ENCODE data around the gene CCL19.
A peak's percentile ranks its signal among the peaks of the same experiment; 100 is the strongest.

CCL19 gene

DNA sequence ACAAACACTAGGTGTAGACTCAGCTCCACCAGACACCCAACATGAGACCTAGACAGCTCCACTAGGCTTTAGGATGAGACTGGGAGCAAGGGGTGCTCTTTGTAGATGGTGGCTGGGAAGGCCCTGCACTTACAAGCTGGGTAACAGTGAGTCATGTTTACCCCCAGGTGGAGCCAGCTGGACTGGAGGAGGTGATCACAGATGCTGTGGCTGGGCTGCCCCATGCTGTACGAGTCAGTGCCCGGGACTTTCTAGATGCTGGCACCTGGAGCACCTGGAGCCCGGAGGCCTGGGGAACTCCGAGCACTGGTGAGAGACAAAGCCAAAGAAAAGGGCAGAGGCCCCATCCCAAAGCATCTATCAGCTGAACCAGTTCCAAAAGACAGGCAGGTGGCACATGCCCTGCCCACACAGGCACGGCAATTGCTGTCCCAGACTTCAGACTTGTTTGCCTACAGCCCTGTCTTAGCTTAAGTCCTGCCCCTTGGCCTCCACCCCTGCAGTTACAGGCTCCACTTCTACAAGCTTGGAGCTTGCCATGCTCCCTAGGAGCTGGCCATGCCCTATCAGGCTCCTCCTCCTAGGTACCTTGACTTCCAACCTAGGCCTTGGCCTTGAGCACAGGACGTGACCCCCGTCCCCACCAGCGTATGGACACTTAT is 31.4 kb downstream of the CCL19 start:
- DNase-seq: no peak

- no peak for DNase-seq
Measured at GRCh38 chr9:34658461-34658860, 32.6 kb downstream of the CCL19 start.

DNA sequence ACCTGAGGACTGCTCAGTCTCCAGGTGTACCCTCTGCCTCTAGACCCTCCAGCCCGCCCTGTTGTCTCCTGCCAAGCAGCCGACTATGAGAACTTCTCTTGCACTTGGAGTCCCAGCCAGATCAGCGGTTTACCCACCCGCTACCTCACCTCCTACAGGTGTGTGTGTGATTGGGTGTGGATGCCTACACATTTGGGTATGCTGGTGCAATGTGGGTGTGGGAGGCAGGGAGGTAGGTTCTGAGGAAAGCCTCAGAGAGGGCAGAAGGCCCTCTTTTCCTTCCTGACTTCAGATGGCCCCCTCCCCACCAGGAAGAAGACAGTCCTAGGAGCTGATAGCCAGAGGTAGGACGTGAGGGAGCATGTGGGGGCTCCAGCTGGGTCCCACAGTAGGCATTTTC is 34.1 kb downstream of the CCL19 start:
- DNase-seq: no peak

- DNase-seq: no peak
Measured at GRCh38 chr9:34655394-34655793, 35.7 kb downstream of the CCL19 start.

DNA sequence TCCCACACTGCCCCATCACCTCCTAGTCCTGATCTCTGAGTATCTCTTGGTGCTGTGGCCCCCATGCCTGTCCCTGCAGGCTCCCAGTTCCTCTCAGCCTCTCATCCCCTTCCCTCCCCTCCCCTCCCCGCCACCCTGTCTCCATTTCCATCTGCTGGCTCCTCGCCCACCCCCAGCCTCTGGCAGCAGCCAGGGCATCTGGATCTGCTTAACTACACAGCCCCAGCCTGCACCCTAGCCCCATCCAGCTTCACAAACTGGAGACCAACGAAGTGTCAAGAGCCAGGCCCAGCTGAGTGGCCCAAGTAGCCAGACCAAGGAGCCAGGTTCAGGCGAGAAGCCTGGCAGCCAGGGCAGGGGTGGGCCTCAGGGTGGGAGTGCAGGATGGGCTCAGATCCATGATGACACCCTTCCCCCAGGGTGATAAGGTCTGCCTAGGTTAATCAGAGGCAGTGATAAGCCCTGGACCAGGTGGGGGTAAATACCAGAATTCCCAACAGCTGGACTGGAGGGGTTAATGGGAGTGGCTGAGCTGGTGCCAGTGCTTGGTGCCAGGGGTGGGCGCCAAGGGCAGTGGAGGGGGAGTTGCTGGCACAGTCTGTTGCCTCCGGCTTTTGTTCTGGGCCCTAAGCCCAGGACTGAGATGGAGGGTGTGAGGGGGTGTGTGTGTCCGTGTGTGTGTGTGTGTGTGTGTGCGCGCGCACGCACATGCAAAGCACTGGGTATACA is 36.6 kb downstream of the CCL19 start:
- no peak for DNase-seq

DNA sequence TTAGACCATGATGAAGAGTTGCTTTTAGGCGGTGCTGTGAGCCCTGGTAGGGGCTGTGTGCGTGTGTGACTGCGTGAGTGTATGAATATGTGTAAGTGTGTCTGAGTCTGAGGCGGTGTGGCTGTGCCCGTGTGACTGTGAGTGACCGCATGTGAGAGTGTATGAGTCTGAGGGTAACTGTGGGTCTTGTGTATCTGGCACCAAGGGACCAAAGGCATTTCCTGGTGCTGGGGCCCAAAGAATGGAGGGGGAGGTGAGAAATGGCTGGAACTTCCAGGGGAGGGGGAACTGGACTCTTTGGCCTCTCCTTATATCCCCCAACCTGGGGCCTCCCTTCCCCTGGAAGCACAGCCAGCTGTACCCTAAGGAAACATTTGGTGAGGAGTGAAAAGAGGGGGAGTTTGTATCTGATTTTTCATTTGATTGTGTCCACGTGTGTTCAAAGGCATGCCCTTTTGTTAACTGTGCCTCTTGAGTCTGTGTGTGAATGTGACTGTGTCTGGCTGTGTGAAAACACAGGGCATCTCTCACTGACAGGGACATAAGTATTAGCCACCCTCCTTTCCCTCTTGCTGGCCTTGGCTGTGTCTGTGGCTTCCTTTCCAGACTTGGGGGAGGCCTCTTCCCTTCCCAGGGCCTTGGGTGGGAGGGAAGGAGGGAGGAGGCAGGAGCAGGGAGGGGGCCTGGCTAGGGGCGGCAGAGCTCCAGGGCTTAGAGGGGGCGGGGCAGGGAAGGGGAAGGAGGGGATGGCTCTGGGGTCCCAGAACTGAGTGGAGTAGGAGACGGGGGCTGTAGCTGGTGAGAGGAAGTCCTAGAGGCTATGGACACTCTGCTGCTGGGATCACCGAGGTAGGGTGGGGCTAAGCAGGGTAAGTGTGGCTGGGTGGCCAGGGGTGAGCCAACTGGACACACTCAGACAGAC is 37.7 kb downstream of the CCL19 start:
- no peak for DNase-seq

GRCh38 chr9:34652602-34653000 is 38.5 kb downstream of the CCL19 start:
- no peak for DNase-seq

DNA sequence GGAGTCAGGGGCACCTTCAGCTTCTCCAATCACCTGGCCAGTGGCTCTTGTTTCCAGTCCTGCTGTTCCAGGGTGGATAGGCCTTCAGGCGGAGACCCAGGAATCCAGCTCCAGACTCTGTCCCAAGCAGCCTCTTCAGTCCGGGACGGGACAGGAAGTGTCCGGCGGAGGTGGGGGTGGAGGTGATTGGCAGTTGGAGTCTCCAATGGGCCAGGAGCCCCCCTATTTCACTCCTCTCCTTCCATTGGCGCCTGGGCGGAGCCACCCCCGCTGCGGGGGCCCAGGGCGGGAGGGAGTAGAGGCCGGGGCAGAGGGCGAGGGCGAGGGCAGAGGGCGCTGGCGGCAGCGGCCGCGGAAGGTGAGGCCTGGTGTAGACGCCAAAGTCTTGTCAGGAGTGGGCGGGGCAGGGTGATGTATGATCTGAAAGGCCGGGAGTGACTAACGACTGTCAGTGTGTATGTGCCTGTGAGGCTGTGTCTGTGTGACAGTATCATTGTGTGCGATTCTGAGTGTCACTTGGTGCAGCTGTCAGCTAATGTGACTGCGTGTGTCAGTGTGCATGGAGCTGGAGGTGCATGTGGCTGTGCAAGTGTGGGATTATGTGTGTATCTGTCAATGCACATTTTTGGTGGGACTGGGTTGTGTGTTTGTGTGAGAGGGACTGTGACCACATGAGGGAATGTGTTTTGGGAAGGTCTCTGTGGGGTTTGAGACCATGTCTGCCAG is 39.0 kb downstream of the CCL19 start, which contains the start of gene IL11RA:
TSS of gene IL11RA (plus strand) at position 310 of the 726 bp plus-strand sequence. CDS start 3,033 bp downstream, outside the sequence.
- DNase-seq: peak; percentile 66

DNA sequence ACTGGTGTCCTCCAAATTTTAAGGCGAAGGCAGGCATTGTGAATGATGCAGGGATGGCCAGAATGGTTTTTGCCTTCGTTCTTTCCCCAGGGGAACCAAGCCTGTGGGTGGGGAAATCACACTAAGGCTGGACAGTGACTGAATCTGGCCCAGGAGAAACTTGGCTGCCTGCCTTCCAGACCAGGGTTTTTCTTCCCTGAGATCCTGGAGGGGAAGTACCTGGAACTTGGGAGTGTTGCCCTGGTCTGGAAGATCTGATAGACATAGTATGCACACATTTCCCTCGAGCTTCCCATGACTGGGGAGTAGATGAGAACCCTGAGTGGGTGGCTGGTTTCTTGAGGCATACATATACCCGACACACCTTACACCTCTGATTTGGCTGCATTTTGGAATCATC is 39.8 kb downstream of the CCL19 start:
- no peak for DNase-seq

DNA sequence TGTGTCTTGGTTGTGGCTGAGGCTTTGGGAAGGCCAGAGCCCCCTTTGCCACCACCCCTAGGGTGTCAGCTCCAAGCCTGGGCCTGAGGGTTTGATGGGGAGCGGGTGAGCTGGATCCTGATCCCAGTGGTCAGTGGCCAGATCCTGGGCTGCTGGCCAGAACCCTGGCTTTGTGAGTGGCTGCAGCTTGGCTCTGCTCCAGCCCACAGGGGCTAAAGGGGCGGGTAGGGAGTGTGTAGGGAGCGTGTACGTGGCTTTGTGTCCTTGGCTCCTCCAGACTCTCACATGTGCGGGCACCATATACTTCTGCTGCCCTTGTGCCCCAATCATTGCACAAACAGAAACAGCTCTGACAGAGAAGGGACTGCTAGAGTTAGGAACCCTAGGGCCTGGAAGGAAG is 40.3 kb downstream of the CCL19 start:
- no peak for DNase-seq

DNA sequence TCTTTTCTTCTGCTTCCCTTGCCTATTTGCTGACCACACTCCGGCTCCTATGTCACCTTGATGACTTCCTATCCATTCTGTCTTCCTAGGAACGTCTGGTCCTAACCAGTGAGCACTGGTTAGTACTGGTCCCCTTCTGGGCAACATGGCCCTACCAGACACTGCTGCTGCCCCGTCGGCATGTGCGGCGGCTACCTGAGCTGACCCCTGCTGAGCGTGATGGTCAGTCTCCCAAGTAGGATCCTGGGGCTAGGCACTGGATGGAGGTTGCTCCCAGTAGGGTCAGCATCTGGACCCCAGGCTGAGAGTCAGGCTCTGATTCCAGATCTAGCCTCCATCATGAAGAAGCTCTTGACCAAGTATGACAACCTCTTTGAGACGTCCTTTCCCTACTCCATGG is 42.4 kb downstream of the CCL19 start:
- no peak for DNase-seq

DNA sequence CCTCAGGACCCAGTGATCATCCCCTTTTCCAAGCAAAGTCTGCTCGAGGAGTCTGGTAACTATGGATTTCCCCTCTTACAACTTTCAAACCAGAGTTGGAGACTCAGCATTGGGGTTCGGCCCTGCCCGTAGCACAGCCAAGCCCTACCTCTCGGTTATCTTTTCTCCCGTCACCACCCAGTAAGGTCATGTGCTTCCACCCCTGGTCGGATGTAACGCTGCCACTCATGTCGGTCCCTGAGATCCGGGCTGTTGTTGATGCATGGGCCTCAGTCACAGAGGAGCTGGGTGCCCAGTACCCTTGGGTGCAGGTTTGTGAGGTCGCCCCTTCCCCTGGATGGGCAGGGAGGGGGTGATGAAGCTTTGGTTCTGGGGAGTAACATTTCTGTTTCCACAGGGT is 43.4 kb downstream of the CCL19 start:
- DNase-seq: no peak

DNA sequence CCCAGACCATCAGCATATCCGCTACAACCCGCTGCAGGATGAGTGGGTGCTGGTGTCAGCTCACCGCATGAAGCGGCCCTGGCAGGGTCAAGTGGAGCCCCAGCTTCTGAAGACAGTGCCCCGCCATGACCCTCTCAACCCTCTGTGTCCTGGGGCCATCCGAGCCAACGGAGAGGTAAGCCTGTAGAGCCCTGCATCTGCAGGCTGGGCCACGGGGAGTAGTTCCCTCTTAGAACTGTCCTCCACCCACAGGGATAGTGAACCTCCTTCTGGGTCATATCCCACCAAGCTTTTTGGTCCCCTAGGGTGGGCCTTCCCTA is 44.0 kb downstream of the CCL19 start:
- no peak for DNase-seq

GRCh38 chr9:34646211-34647083 is 44.6 kb downstream of the CCL19 start, which contains the start of gene GALT:
GALT (plus strand) TSS chr9:34646675; CDS start chr9:34646705, 30 bp downstream.
- DNase-seq: peak; percentile 92

DNA sequence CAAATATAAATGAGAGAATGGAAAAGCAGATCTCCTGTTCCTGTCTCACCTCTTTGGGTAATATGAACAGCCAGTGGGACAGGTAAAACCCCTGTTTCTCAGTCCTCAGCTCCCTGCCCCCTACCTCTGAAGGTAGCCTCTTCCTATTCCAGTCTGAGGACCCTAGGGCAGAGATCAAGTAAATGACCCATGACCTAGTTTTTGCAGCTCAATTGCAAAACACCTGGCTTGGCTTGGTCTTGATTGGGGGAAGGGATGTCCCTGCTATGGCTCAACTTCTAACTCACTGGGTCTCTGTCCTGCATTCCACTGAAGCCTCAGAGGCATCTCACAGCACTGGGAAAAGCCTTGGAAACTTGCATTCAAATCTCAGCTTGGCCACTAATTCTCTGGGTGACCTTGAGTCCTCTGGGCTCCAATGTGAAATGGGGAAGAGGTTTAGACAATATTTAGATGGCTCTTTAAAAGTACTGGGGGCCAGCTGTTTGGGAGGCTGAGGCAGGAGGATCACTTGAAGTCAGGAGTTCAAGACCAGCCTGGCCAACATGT is 46.2 kb downstream of the CCL19 start:
- no peak for DNase-seq

- no peak for DNase-seq
Measured at GRCh38 chr9:34642679-34643078, 48.4 kb downstream of the CCL19 start.

Data from suppressor macrophage treated with lipopolysaccharide for 4 hours (primary cell).